Panc1 (cell line): ENCODE measurements around the gene WNT3A. TPM values are rescaled to one million over a fixed set of nuclear protein-coding genes. Genes with fewer than 3 reads are reported as not detected.

Experiments
- ATAC-seq: fragments of 200-7000 bp; cut with Tn5 transposase; 2 replicates; pipeline ENCODE4 v1.9.1; 2020; ENCODE audit warnings: mild to moderate bottlenecking, moderate library complexity
- BruUV-seq: library from RNA; stranded (reverse); fragments of 400-500 nt; replicated peaks from 2 replicates; lab custom pipeline; 2021; lab: Mats Ljungman, UMichigan
- CTCF ChIA-PET: fragments of 300-600 bp; sonication (Branson Sonifier 250); formaldehyde crosslinking; loops from one replicate; lab custom pipeline; 2022; ENCODE audit warnings: antibody characterized with exemption; lab: Charles Lee
- POLR2A ChIA-PET: fragments of 300-600 bp; sonication (Branson Sonifier 250); formaldehyde crosslinking; loops from one replicate; lab custom pipeline; 2022; ENCODE audit warnings: antibody characterized with exemption; lab: Charles Lee
- DNase-seq: peaks from one replicate; pipeline ENCODE4 v3.0.0-alpha.2; 2010; ENCODE audit warnings: low read depth, low spot score
- H3K27ac ChIP-seq: 2 replicates; pipeline ENCODE4 v1.5.1; 2011; ENCODE audit warnings: mild to moderate bottlenecking, low read length, inconsistent platforms
- H3K27me3 ChIP-seq: fragments of 200-500 bp; sonication (Bioruptor generic); 2 replicates; pipeline ENCODE4 v1.6.0; 2014; ENCODE audit warnings: low read length, inconsistent platforms; ENCODE audit not compliant: control insufficient read depth, insufficient read depth
- H3K36me3 ChIP-seq: fragments of 200-500 bp; sonication (Bioruptor generic); 2 replicates; pipeline ENCODE4 v1.5.1; 2014; ENCODE audit warnings: inconsistent platforms, mild to moderate bottlenecking, low read length, moderate library complexity; ENCODE audit not compliant: control insufficient read depth, insufficient read depth
- H3K4me1 ChIP-seq: 2 replicates; pipeline ENCODE4 v1.5.1; 2011; ENCODE audit warnings: inconsistent platforms, mild to moderate bottlenecking, low read length, moderate library complexity; ENCODE audit not compliant: control insufficient read depth, insufficient read depth
- H3K4me3 ChIP-seq, 2 experiments: 2 replicates each; pipeline ENCODE4 v1.5.1; 2011 to 2012; ENCODE audit warnings: low read depth in 2 of 2, low read length in 2 of 2, mild to moderate bottlenecking in 2 of 2, inconsistent platforms in 1 of 2, moderate library complexity in 1 of 2
- H3K9me3 ChIP-seq: fragments of 200-500 bp; sonication (Bioruptor generic); 2 replicates; pipeline ENCODE4 v1.5.1; 2014; ENCODE audit warnings: low read depth, mild to moderate bottlenecking, inconsistent platforms, low read length, moderate library complexity; ENCODE audit not compliant: control insufficient read depth, insufficient read depth
- POLR2AphosphoS5 ChIP-seq: IDR thresholded peaks from 2 replicates; pipeline ENCODE4 v1.6.1; 2012; ENCODE audit warnings: mild to moderate bottlenecking, low read depth, low read length, moderate library complexity
- SIN3A ChIP-seq: IDR thresholded peaks from 2 replicates; pipeline ENCODE4 v1.6.1; 2012; ENCODE audit warnings: low read depth, mild to moderate bottlenecking, low read length, moderate library complexity, borderline replicate concordance; ENCODE audit not compliant: insufficient read depth
- TCF7L2 ChIP-seq: IDR thresholded peaks from 2 replicates; pipeline ENCODE4 v1.6.1; 2011; ENCODE audit warnings: mild to moderate bottlenecking, low read depth, low read length, inconsistent platforms
- in situ Hi-C: cut with HindIII; loops from 2 replicates; pipeline ENCODE4 v1.10.0; 2016; ENCODE audit warnings: low sequenced_read_pairs, low pct_unique_long_range_greater_than_20kb
- intact Hi-C: fragments of 100-400 bp; cut with micrococcal nuclease; formaldehyde crosslinking; loops from one replicate; pipeline ENCODE4 v1.10.0; 2022; ENCODE audit not compliant: unreplicated experiment
- total RNA-seq: library from RNA; stranded (reverse); gene quantifications from one replicate; pipeline ENCODE4 v1.2.1, GENCODE V29; 2021; ENCODE audit not compliant: unreplicated experiment
- TF ChIP-seq, protein P1 (sequence below), 2 experiments: IDR thresholded peaks; 2 replicates each; pipeline ENCODE4 v1.6.1; 2011 to 2012; ENCODE audit warnings: low read depth in 2 of 2, control low read depth in 1 of 2, low read length in 1 of 2, mild to moderate bottlenecking in 1 of 2, moderate library complexity in 1 of 2; ENCODE audit not compliant: insufficient read depth in 1 of 2
- TF ChIP-seq, protein P2 (sequence below): fragments of 450-650 bp; IDR thresholded peaks from 2 replicates; pipeline ENCODE4 v1.5.1; 2017; ENCODE audit warnings: mild to moderate bottlenecking

Gene WNT3A
- total RNA-seq, 1 experiment from 2014 or later: not detected

DNA sequence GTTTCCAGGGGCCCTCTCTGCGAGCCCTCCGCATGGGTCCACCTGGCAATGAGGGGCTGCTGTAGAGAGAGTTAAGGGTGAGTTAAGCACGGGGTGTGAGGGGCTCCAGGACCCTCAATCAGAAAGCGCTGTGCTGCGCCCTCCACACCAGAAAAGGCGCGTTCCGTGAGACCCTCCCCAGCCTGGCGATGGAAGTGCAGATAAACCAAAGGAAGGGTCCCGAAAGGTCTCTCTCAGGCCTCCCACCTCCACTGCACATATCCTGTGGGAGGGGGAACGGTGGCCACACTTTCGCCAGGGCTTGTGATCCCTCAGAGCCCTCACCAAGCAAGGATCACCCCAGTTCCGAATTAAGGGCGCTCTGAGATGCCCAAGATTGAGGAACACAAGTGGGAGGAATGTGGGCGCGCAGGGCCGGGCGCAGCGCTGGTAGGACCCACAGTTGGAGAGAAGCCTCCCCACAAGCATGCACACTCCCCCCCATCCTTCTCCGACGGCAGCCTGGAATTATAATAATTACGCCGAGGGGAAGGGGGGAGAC, 1.1 kb downstream of the WNT3A start:
- Histone ChIP-seq H3K27me3 (peaks cover 15% of the 10 kb centered on the region; the same call in 1 of the 2 replicates), H3K9me3 (no peaks in the 10 kb centered on the region), H3K4me1 (no peaks in the 10 kb centered on the region; the same call in 1 of the 2 replicates), H3K36me3 (no peaks in the 10 kb centered on the region; the same call in 1 of the 2 replicates), H3K4me3 (no peak overlapping the region), H3K27ac (no peak overlapping the region)
- POLR2A ChIA-PET: no interaction called here
- ATAC-seq (no peak), DNase-seq (no peak)
- no TSS peak for BruUV-seq
- intact Hi-C loops: no loop called here
- CTCF ChIA-PET: no interaction called here
- in situ Hi-C loops: no loop called here
- no peak for TF ChIP-seq POLR2AphosphoS5
- TF ChIP-seq, protein P1, sequence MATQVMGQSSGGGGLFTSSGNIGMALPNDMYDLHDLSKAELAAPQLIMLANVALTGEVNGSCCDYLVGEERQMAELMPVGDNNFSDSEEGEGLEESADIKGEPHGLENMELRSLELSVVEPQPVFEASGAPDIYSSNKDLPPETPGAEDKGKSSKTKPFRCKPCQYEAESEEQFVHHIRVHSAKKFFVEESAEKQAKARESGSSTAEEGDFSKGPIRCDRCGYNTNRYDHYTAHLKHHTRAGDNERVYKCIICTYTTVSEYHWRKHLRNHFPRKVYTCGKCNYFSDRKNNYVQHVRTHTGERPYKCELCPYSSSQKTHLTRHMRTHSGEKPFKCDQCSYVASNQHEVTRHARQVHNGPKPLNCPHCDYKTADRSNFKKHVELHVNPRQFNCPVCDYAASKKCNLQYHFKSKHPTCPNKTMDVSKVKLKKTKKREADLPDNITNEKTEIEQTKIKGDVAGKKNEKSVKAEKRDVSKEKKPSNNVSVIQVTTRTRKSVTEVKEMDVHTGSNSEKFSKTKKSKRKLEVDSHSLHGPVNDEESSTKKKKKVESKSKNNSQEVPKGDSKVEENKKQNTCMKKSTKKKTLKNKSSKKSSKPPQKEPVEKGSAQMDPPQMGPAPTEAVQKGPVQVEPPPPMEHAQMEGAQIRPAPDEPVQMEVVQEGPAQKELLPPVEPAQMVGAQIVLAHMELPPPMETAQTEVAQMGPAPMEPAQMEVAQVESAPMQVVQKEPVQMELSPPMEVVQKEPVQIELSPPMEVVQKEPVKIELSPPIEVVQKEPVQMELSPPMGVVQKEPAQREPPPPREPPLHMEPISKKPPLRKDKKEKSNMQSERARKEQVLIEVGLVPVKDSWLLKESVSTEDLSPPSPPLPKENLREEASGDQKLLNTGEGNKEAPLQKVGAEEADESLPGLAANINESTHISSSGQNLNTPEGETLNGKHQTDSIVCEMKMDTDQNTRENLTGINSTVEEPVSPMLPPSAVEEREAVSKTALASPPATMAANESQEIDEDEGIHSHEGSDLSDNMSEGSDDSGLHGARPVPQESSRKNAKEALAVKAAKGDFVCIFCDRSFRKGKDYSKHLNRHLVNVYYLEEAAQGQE (IDR thresholded peaks at IDR 0.05; ENCODE audit: insufficient read depth in 1 of 2, low read depth in 2 of 2, low read length in 1 of 2): no peak
- TF ChIP-seq, protein P2, sequence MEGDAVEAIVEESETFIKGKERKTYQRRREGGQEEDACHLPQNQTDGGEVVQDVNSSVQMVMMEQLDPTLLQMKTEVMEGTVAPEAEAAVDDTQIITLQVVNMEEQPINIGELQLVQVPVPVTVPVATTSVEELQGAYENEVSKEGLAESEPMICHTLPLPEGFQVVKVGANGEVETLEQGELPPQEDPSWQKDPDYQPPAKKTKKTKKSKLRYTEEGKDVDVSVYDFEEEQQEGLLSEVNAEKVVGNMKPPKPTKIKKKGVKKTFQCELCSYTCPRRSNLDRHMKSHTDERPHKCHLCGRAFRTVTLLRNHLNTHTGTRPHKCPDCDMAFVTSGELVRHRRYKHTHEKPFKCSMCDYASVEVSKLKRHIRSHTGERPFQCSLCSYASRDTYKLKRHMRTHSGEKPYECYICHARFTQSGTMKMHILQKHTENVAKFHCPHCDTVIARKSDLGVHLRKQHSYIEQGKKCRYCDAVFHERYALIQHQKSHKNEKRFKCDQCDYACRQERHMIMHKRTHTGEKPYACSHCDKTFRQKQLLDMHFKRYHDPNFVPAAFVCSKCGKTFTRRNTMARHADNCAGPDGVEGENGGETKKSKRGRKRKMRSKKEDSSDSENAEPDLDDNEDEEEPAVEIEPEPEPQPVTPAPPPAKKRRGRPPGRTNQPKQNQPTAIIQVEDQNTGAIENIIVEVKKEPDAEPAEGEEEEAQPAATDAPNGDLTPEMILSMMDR: no peak
- no peak for TF ChIP-seq TCF7L2
- TF ChIP-seq SIN3A: no peak

DNA sequence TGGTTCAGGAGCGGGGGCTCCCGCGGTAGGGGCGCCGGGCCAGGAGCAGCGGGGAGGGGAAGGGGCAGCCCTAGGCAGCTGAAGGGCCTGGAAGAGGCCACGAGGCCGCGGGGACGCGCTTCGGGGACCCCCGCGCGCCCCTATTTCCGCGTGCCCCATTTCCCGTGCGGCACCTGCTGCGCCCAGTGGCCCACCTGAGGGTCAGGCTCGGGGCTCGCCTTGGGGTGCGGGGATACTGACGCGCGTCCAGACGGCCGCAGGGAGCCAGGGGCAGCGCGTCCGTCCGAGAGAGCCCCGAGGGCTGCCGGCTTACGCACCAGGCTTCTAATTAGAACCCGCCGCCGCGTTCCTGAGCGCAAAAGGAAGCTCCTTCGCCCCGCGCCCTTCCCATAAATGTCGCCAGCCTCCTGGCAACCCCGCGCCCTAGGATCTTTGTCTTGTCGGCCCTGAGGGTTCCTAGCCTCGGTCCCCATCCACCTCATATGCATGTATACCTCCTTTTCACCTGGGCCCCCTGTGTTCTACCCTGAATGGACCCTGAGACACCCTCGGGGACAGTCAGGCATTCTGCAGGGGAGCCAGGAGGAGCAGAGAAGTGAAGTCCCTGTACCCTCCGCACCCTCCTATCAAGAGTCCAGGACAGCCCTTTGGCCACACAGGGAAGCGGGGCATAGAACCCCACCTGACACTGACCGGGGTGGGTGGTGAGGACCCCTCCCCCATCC, 1.8 kb downstream of the WNT3A start:
- in situ Hi-C loops (no loop called here), intact Hi-C loops (no loop called here)
- Histone ChIP-seq H3K27ac (no peak overlapping the region), H3K4me3 (no peak overlapping the region), H3K36me3 (no peaks in the 10 kb centered on the region; the same call in 1 of the 2 replicates), H3K4me1 (no peaks in the 10 kb centered on the region; the same call in 1 of the 2 replicates), H3K9me3 (no peaks in the 10 kb centered on the region), H3K27me3 (peaks cover 15% of the 10 kb centered on the region; the same call in 1 of the 2 replicates)
- TF ChIP-seq POLR2AphosphoS5 (no peak), SIN3A (no peak), TCF7L2 (no peak)
- TF ChIP-seq, protein P1 (IDR thresholded peaks at IDR 0.05; ENCODE audit: insufficient read depth in 1 of 2, low read depth in 2 of 2, low read length in 1 of 2): no peak
- TF ChIP-seq, protein P2: no peak
- ATAC-seq (no peak), DNase-seq (no peak)
- BruUV-seq: no TSS peak
- ChIA-PET CTCF (no interaction called here), POLR2A (no interaction called here)
